ENCODE results near the gene KANSL1.

Gene KANSL1

GRCh38 chr17:45996282-45996937 lies 196.8 kb downstream of the KANSL1 start:
- FAIRE-seq, result no peak

DNA sequence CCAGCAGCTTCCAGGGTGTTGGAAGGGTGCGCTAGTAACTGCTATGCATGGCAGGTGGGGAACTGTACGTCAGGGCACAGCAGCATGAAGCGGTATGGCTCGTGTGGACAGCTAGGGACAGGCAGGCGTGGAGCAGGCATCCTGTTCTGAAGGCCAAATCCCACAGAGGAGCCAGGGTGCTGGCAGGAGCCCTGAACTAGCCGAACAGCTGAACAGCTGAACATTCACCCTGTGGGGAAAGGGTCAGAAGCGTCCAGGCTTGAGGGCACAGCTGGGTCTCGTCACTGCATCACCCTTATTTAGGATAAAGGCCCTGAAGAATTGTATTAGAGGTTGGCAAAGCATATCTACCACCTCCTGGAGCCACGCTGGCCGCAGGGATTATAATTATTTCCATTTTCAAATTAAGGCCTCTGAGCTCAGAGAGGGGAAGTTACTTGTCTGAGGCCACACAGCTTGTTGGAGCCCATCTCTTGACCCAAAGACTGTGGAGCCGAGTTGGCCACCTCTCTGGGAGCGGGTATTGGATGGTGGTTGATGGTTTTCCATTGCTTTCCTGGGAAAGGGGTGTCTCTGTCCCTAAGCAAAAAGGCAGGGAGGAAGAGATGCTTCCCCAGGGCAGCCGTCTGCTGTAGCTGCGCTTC lies 197.5 kb downstream of the KANSL1 start:
- FAIRE-seq (no peak), DNase-seq (ENCODE audit: insufficient read length) (no peak)
- TF ChIP-seq TAF1 (IDR thresholded peaks at IDR 0.05; ENCODE audit: borderline replicate concordance, low read depth, low read length) (no peak), POLR2AphosphoS5 (IDR thresholded peaks at IDR 0.05; ENCODE audit: low read depth, low read length) (no peak), POLR2A (IDR thresholded peaks at IDR 0.05; ENCODE audit: low read depth, low read length) (no peak)

More at GRCh38 chr17:45996282-45996937, 196.8 kb downstream of the KANSL1 start:
- no peak for DNase-seq (ENCODE audit: insufficient read length)
- TF ChIP-seq TAF1 (IDR thresholded peaks at IDR 0.05; ENCODE audit: borderline replicate concordance, low read depth, low read length) (no peak), POLR2A (IDR thresholded peaks at IDR 0.05; ENCODE audit: low read depth, low read length) (no peak), POLR2AphosphoS5 (IDR thresholded peaks at IDR 0.05; ENCODE audit: low read depth, low read length) (no peak)

- DNase-seq (ENCODE audit: insufficient read length), result no peak
- FAIRE-seq, result no peak
- TF ChIP-seq POLR2AphosphoS5 (IDR thresholded peaks at IDR 0.05; ENCODE audit: low read depth, low read length), result no peak
- TF ChIP-seq POLR2A (IDR thresholded peaks at IDR 0.05; ENCODE audit: low read depth, low read length), result no peak
- no peak for TF ChIP-seq TAF1 (IDR thresholded peaks at IDR 0.05; ENCODE audit: borderline replicate concordance, low read depth, low read length)
Measured at GRCh38 chr17:45994987-45995386, 198.2 kb downstream of the KANSL1 start.

DNA sequence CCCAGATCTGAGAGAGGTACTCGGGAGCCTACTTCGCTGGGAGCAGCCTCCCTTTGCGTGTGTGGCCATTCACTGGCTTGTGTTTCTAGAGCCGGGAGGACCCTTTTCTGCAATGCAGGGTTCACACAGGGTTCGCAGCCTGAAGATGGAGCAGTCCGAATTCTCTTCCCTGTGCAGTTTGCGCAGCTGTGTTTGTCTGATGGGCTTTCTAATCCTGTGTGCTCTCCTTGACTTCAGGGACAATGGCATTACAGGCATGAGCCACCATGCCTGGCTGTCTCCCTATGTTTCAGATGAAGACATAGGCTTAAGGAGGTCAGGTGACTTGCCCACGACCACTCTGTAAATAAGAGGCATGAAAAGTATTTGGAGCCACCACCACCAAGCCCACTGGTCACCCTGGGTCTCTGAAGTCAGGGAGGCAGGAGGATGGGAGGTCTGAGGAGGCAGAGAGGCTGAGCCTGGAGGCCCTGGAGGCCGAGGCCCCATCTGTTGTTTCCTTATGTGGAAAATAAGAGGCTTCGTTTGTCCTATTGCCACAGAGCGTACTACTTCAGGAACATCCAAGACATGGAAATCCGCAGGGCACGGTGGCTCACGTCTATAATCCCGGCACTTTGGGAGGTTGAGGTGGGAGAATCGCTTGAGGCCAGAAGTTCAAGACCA lies 199.1 kb downstream of the KANSL1 start:
- TF ChIP-seq POLR2AphosphoS5 (IDR thresholded peaks at IDR 0.05; ENCODE audit: low read depth, low read length) (no peak), POLR2A (IDR thresholded peaks at IDR 0.05; ENCODE audit: low read depth, low read length) (no peak), TAF1 (IDR thresholded peaks at IDR 0.05; ENCODE audit: borderline replicate concordance, low read depth, low read length) (no peak)
- no peak for FAIRE-seq
- no peak for DNase-seq (ENCODE audit: insufficient read length)

DNA sequence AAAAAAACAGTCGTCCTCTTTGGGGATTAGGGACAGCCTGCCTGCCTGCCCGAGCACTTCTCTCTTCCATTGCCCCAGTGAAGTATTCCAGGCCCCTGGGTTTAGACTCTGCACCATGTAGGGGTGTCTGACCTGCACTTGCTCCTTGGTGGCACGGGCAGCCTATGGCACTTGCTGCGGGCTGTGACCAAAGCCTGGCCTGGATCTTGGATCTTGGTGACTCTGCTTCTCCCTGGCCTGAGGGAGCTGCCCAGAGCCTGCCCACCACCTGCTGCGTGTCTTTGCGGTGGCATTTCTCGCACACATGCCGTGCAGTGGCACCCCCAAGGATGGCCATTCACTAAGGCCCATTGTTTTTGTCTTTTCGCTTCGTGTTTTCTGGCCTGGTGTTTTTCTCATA lies 200.3 kb downstream of the KANSL1 start:
- FAIRE-seq (no peak), DNase-seq (ENCODE audit: insufficient read length) (no peak)
- TF ChIP-seq POLR2AphosphoS5 (IDR thresholded peaks at IDR 0.05; ENCODE audit: low read depth, low read length), result no peak
- no peak for TF ChIP-seq TAF1 (IDR thresholded peaks at IDR 0.05; ENCODE audit: borderline replicate concordance, low read depth, low read length)
- no peak for TF ChIP-seq POLR2A (IDR thresholded peaks at IDR 0.05; ENCODE audit: low read depth, low read length)

DNA sequence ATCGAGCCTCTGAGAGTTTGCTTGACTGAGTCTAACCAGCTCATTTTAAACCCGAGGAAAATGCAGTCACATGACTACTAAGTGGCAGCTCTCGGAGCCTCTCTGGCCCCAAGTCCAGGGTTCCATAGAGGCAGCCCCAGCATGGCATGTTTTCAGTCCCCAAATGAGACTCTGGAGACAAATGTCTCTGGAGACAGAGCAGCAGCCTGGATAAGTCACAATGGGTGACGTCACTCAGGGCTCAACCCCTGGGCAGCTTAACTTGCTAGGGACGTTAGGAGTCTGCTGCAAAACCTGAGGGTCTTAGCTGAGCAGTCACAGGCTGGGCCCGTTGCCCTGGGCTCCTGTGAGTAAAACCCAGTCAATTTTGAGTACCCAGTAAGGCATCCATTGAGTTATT lies 201.1 kb downstream of the KANSL1 start:
- FAIRE-seq (no peak), DNase-seq (ENCODE audit: insufficient read length) (no peak)
- no peak for TF ChIP-seq TAF1 (IDR thresholded peaks at IDR 0.05; ENCODE audit: borderline replicate concordance, low read depth, low read length)
- TF ChIP-seq POLR2A (IDR thresholded peaks at IDR 0.05; ENCODE audit: low read depth, low read length), result no peak
- no peak for TF ChIP-seq POLR2AphosphoS5 (IDR thresholded peaks at IDR 0.05; ENCODE audit: low read depth, low read length)

DNA sequence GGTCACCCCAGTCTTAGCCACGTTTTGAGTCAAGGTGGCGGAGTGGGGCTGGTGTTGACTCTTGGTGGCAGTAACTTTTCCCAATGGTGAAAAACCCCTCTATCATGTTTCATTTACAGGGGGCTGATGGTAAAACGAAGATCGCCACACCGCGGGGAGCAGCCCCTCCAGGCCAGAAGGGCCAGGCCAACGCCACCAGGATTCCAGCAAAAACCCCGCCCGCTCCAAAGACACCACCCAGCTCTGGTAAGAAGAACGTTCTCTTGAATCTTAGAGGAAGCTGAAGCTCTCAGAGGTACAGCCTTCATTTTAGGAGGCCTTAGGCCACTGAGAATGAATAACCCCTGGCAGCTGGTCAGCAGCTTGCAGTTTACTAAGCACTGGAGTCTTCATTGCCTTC lies 201.9 kb downstream of the KANSL1 start:
- FAIRE-seq (no peak), DNase-seq (ENCODE audit: insufficient read length) (no peak)
- TF ChIP-seq TAF1 (IDR thresholded peaks at IDR 0.05; ENCODE audit: borderline replicate concordance, low read depth, low read length) (no peak), POLR2A (IDR thresholded peaks at IDR 0.05; ENCODE audit: low read depth, low read length) (no peak), POLR2AphosphoS5 (IDR thresholded peaks at IDR 0.05; ENCODE audit: low read depth, low read length) (no peak)

DNA sequence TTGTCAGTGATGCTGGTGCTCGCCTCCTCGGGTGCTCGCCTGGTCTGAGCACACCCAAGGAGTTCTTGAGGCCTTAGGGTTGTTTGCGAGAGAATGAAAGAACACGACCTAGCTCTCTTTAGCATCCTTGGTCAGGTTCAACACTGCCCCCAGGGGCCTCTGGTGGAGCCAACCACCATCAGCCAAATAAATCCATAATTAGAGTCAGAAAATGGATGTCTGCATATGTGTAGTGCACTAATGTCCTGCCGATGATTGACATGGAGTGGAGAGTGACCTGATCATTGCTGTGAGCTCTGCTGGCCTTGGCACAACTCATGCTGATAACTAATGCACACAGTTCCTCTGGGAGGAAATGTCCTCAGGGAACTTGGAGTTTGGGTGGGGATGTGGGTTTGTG lies 202.3 kb downstream of the KANSL1 start:
- FAIRE-seq (no peak), DNase-seq (ENCODE audit: insufficient read length) (no peak)
- TF ChIP-seq TAF1 (IDR thresholded peaks at IDR 0.05; ENCODE audit: borderline replicate concordance, low read depth, low read length) (no peak), POLR2AphosphoS5 (IDR thresholded peaks at IDR 0.05; ENCODE audit: low read depth, low read length) (no peak), POLR2A (IDR thresholded peaks at IDR 0.05; ENCODE audit: low read depth, low read length) (no peak)

- DNase-seq (ENCODE audit: insufficient read length), result no peak
- TF ChIP-seq TAF1 (IDR thresholded peaks at IDR 0.05; ENCODE audit: borderline replicate concordance, low read depth, low read length) (no peak), POLR2A (IDR thresholded peaks at IDR 0.05; ENCODE audit: low read depth, low read length) (no peak), POLR2AphosphoS5 (IDR thresholded peaks at IDR 0.05; ENCODE audit: low read depth, low read length) (no peak)
- FAIRE-seq, result no peak
Measured at GRCh38 chr17:45989759-45990158, 203.5 kb downstream of the KANSL1 start.

GRCh38 chr17:45987706-45988105 lies 205.5 kb downstream of the KANSL1 start:
- TF ChIP-seq POLR2AphosphoS5 (IDR thresholded peaks at IDR 0.05; ENCODE audit: low read depth, low read length), result no peak
- no peak for TF ChIP-seq TAF1 (IDR thresholded peaks at IDR 0.05; ENCODE audit: borderline replicate concordance, low read depth, low read length)
- no peak for TF ChIP-seq POLR2A (IDR thresholded peaks at IDR 0.05; ENCODE audit: low read depth, low read length)
- no peak for FAIRE-seq
- no peak for DNase-seq (ENCODE audit: insufficient read length)

- FAIRE-seq, result no peak
- no peak for TF ChIP-seq POLR2AphosphoS5 (IDR thresholded peaks at IDR 0.05; ENCODE audit: low read depth, low read length)
- no peak for TF ChIP-seq POLR2A (IDR thresholded peaks at IDR 0.05; ENCODE audit: low read depth, low read length)
- TF ChIP-seq TAF1 (IDR thresholded peaks at IDR 0.05; ENCODE audit: borderline replicate concordance, low read depth, low read length), result no peak
- DNase-seq (ENCODE audit: insufficient read length), result no peak
Measured at GRCh38 chr17:45986056-45986455, 207.2 kb downstream of the KANSL1 start.

DNA sequence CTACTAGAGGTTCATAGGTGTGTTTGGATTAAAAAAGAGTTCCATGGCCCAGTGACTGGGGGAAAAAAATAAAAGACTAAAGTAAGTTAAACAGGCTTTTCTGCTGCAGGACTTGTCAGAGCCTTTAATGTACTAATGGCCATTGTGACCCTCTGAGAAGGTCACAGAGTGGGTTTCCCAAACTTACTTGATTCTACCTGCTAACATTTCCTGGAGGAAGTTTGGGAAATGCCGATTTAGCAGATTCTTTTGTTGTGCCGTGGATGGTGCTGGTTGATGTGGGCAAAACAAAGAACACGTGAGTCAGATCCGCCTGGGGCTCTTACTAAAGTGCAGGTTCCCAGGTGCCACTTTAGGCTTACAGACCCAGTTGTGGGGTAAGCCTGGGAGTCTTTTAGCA lies 207.8 kb downstream of the KANSL1 start:
- TF ChIP-seq POLR2A (IDR thresholded peaks at IDR 0.05; ENCODE audit: low read depth, low read length) (no peak), TAF1 (IDR thresholded peaks at IDR 0.05; ENCODE audit: borderline replicate concordance, low read depth, low read length) (no peak), POLR2AphosphoS5 (IDR thresholded peaks at IDR 0.05; ENCODE audit: low read depth, low read length) (no peak)
- FAIRE-seq (no peak), DNase-seq (ENCODE audit: insufficient read length) (no peak)
